IPS-NIHi7 (cell line): Measurements from ENCODE around the gene TTLL6.

Source experiments
- DNase-seq: peaks from one replicate; pipeline ENCODE4 v3.0.0; 2012; ENCODE audit warnings: mixed read lengths; ENCODE audit errors: extremely low spot score

Gene TTLL6

DNA sequence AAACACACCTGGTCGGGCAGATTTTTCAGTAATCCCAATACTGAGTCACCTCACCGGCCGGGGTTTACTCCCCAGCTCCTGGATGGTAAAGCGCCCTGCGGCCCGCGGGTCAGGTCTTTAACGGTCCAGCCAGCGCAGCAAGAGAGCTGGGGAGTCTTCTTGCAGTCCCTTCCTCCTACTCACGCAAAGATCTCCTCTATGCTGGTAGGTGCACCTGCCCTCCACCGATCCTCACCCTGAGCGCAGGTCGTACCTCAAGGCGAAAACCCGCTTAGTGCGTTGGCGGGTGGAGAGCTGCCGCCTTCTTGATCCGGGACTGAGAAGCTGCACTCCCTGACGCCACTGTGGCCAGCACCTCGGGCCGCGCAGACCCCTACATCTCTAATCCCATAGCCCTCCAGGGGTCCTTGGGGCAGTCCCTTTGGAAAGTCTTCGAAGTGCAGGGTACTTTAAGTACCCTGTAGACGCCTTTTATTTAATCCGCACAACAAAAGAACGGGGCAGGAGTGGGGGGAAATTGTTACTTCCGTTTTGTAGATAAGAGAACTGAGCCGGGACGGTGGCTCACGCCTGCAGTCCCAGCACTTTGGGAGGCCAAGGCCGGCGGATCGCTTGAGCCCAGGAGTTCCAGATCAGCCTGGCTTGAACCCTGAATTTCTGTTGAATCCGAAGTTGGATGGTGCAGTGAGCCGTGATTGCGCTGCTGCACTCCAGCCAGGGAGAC is 78.1 kb downstream of the TTLL6 start:
- peak; percentile 44 for DNase-seq

DNA sequence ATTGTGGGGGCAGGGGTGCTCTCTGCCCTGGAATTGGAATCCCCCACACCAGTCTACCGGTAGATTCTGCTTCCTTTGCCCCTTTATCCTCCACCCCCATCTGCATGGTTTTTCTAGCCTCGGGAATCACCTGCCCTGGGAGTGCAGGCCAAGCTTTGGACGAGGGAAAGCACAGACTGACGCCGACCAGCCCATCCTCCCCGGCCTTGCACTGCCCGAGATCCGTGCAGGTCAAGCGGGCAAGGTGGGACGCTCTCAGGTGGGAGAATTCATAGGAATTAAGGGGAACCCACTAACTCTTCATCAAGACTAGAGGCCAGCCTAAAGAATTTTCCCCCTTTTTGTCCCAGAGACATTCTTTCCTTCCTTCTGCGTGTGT is 78.6 kb downstream of the TTLL6 start:
- DNase-seq: no peak

DNA sequence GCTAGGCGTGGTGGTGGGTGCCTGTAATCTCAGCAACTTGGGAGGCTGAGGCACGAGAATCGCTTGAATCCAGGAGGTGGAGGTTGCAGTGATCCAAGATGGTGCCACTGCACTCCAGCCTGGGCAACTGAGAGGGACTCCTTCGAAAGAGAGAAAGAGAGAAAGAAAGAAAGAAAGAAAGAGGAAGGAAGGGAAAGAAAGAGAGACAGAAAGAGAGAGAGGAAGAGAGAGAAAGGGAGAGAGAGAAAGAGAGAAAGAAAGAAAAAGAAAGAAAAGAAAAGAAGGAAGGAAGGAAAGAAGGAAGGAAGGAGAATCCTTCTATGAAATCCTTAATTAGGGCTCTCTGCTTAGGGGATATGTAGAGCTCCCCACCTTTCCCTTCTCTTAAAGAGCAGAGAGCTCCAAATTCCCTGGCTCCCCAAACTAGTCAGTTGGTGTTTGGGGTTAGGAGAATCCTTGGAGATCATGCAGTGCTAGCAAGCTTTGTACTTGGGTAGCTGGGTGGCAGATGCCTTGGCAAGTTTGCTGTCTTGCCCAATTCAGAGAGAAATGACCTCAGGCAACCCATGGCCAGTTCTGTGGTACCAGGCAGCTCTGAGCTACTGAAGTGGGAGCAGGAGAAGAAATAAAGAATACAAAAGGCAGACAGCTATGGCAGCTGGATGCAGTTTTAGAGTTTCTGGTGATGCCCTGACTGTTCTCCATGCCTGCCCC is 79.5 kb downstream of the TTLL6 start:
- no peak for DNase-seq

DNA sequence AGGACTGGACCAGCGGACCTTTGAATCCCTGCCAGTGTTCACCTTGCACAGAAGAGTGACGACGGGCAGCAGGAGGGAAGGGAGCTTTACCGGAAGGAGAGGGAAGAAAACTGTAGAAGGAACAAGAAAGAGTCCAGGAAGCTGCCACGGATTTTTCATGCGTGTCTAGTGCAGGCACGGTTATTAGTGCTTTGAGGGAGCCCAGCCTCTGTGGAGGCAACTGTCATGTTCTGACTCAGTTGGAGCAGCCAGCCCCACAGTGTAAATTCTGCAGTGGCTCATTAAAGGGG is 82.0 kb downstream of the TTLL6 start:
- DNase-seq: no peak

DNA sequence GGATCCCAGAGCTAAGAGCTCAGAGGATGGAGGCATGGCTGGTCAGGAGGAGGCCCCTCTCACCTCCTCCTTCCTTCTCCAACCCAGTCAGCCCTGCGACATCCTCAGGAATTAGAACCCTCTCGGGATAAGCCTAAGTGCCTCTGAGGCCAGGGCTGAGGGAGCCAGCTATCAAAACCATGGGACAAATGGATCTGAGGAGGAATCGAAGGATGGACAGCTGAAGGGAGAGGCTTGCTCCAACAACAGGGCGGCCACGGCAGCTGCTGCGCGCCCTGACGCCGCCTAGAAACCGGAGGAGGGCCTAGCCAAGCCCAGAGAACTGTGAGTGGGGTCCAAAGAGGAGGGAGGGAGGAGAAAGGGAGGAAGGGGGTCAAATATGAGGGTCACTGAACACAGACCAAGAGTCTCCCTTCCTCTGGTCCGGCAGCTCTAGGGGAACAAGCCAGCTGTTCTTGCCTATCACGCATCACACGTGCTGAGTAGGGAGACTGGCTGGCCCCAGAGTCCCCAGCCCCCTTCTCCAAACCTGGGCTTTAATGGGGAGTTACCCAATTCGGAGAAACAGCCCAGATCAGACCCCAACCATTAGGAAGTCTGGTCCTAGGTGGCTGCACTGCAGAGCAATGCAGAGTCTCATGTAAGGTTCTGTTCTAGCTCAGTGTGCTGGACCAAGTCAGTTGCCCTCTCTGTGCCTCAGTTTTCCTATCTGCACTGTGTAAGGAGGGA is 82.5 kb downstream of the TTLL6 start:
- no peak for DNase-seq

DNA sequence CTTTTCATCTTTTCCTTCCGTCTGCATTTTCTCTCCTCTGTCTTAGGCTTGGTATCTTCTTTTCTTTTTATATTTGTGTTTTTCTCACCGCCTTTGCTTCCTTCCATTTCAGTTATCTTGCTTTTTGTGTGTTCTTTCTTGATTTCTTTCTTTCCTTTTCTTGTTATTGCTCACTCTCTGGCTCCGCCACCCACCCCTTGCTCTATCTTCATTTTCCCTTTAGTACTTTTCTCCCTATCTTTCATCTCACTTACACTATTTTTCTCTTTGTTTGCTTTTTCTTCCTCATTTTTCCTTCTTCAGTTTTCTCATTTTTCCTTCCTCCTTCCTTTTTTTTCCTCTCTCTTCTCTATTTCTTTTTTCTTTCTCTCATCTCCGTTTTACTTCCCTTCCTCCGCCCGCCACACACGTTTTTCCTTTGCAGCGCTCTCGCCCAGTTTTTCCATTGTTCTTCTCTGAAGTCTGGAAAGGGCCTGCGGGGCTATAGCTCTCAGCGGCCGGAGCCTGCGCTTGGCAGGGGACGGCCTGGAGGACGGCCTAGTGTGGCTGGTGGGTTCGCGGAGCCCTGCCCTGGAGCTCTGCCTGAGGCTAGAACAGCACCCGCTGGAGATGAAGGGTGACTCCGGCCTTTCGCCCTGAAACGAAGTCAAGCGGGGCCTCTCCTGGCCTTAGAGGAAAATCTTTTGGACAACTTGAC is 83.2 kb downstream of the TTLL6 start:
- no peak for DNase-seq

DNA sequence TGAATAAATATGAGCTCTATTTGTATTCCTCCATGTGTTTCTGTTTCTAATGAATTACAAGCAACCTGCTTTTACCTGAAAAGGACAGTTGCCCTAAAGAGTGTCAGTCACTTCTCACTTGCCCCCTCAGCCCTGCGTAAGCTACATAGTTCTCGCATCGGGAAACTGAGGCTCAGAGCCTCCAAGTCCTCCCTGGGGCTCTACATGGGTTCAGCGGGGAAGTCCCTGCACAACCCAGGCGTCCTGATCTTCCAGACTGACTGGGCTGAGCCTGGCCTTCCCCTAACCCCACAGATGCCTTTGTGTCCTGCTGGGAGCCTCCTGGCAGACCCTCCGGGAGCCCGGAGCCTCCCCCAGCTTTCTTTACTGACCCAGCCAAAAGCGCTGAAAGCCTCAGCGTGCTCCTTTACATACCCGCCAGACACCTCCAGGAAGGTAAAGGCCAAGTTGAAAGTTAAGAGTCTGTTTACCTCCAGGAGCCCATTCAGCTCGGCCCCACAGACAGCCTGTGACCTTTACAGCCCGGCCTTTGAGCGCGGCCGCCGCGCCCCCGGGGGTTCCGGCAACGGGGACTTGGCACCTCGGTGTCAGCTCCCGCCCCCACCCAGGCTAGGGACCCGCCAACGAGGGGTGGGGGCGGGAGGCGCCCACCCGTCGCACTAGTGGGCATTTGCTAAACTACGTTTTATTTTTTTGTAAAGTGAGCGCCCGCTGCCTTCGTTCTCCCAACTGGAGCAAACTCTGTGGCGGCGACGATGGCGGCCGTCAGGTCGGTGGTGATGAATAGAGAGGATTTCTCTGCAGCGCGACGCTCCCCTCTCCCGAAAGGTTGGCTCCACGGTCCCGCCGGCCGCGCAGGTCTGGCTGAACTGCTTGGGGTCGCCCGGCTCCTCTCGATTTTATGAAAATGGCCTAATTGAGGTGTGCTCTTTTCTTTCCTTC is 84.1 kb downstream of the TTLL6 start:
- peak; percentile 57 for DNase-seq

DNA sequence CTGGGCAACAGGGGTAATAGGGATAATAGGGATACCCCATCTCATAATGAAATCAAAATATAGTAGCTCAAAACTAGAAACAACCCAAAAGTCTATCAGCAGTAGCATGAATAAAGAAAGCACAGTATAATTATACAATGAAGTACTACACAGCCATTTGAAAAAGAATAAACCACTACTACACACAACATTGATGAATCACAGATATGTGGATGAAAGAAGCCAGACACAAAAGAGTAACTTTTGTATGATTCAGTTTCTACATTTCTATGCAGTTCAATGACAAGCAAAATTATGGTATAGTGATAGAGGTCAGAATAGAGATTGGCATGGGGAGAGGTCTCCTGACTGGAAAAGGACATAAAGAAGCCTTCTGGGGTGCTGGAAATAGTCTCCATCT is 85.7 kb downstream of the TTLL6 start:
- DNase-seq: no peak

DNA sequence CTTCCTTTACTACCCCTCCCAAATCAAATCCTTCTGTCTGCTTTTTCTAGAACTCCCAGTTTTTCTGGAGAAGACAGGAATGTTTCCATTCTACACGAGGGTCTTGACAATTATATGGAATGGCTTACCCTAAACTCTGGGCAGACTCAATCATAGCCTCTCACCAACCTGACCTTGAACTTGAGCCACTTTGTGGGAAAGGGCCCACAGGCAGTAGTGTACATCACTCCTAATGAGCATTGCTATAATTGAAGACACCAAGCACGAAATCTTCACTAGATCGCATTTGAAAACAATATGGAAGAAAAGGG is 86.8 kb downstream of the TTLL6 start:
- no peak for DNase-seq

DNA sequence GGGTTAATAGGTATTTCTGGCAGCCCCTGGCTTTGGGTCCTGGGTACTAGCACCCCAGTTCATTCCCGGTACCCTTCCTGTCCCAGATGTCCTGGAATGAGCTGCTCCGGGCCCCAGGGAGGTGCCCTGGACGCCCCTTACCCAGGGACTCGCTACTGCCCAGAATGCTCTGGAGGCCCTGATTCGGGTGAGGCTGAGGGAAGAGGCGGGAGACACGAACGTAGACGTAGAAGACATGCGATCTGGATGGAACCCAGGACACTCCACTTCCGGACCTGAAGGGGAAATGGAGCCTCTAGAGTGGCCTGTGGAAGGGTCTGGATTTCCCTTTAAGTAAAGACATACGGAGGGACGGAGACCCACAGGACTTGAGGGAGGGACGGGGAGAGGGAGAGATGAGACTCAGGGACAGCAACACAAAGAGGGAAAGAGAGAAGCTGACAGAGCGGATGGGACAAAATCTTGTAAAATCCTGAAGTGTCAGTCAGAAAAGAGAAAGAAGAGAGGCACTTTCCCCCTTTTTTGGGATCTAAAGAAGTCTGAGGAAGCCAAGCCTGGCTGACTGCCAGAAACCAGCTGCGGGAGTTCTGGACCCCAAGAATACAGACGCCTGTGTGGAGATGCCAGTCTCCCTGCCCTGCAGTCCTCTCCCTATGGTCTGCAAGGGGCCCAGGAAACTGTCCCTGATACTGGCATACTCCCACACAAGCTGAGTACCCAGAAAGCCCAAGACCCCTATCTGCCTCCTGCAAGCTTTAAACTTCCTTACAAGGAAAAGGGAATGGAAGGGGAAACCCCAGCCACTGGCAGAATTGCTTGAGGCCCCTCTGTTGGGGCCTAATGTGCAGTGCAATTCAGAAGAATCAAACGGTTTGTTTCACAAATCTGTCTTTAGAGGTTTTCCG is 87.4 kb downstream of the TTLL6 start:
- no peak for DNase-seq

DNA sequence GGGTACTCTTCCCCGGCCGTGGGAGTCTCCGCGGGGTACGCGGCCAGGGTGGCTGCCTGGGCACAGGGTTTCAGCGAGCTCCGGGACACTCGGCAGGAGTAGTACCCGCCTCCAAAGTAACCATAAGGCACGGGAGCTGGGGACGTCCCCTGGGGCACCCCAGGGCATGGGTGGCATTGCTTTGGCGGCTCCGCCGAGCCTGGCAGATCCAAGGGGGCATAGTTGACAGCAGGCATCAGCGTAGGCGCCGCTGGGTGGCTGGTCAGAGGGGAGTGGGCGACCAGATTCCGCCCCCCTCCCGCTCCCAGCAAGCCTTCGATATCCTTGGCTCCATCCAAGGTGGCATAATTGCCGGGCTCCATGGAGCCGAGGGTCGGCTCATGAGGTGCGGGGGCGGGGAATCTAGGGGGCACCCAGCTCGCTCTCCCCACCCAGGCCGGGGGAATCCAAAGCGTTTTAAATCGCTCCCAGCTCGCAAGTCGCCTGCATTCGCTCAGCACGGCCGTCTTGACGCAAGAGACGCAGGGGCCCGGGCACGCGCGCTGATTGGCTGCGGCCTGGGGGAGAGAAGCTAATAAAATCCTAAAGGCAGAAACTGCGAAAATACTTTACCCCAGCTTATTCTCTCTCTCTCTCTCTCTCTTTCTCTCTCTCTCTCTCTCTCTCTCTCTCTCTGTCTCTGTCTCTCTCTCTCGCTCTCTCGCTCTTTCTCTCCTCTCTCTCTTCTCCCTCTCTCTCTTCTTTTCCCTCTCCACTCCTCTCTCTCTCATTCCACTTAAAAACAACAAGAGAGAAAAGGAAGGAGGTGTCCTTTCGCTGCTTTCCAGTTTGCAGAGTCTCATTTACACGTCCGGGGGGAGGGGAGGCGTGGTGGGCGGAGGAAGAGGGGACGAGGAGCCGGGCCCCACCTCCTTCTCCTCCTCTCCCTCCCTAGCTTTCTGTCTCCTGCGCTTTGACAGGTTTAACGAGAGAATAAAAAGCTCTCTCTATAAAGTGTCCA is 88.5 kb downstream of the TTLL6 start, which contains the start of gene HOXB13:
Gene HOXB13, minus strand, starts transcription at position 519 of the 1,000 bp plus-strand sequence. Its CDS starts 157 bp downstream, at position 362.
- DNase-seq: peak; percentile 48

DNA sequence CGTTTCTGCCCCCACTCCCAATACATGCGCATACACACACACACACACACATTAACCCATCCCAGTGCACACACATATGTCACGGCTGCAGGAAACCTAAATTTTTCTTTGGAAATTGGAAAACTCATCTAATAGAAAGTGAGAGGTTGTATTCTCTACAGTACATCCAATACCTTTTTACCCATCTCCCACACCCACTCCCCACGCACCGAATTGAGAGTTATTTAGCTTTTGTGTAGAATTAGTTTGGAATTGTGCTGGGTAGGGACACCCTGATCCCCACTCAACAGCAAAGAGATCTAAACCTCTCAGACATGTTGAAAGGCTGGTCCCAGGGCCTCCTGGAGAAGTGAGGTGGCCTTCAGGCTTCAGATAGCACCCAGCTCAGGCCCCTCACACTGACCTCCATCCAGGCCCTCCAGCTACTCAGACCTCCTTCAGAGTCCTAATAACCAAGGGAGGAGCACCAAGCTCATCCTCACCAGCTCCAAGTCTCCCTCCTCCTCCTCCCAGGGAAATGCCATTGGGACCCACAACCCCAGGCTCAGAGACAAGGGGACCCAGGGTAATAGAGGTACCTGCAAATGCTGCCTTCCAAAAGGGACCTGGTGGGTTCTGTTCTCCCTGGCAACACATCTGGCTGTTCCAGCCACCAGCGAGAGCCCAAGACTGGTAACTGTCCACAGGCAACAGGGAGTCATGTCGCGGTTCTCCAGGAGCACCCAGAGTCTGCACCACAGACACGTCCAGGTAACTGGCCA is 89.4 kb downstream of the TTLL6 start:
- DNase-seq: no peak

DNA sequence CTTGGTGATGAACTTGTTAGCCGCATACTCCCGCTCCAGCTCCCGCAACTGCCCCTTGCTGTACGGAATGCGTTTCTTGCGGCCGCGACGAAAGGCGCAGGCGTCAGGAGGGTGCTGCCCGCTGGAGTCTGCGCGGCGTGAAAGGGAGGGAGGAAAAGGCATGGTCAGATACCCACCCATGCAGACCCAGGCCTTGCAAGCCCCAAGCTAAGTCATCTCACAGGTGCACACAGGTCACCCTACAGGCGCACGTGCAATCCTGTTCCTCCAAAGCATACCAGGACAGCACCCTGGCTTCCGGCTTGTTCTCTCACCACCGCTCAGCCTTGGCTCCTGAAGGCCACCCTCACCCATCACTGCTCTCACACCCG is 90.1 kb downstream of the TTLL6 start:
- no peak for DNase-seq

DNA sequence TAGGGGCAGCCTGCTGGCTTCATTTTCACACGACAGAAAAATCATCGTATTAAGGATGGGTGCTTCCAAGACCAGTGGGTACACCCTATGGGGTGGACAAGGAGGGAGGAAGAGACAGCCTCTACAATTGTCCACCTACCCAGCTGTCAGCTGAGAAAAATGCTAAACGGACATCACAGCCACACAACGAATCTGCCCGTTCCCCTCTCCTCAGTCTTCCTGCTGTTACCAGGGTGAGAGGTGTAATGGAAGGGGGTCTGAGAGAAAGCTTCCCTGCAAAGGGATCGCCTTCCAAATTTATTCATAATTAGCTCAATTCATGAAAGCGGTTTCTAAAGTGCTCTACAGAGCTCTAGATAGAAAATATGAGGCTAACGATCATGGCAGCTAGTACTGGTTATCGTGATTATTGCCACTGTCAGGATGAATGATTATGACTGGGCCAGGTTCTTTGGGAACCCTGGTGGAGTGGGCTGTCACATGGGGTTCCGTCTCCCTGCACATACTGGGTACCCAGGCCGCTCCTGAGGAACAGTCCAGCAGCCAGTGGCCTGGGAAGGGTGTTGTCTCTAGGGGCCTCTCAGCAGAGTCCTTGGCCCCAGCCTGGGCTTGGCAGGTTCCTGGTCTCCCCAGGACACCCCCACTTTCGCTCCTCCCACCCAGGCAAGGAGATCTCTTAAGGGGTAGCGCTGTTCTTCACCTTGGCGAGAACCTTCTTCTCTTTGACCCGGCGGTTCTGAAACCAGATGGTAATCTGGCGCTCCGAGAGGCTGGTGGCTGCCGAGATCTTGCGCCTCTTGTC is 90.7 kb downstream of the TTLL6 start:
- DNase-seq: no peak

DNA sequence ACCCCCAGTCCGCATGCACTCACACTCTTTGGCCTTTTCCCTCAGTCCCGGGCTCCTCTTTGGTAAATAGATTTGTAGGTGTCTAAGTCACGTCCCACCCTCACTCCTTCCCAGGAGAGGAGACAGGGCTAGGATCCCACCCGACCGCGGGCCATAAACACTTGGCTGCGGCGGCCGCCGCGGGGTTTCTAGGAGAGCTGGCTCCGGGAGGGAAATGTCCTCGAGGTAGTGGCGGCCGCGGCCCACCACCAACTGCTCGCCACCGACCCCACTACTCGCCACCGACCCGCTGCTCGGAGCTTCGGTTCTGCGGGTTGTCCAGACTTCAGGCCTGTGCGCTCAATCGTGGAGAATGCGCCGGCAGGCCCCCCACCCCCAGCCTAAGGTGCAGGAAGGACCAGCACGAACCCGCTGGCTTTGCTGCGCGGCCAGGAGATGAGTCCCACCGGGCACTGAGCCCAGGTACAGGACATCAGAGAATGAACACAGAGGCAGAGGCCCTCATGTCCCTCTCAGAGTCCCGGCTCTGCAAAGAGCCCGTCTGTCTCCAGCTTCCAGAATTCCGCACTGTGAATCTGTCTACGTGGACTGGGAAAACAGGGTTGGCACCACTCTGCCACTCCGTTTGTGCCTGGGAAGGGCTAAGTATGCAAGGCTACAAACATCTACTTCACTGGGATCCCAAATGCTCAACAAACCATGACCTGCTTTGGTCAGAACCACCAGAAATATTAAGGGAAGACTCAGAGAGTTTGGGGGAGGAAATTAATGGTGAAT is 91.6 kb downstream of the TTLL6 start:
- no peak for DNase-seq

DNA sequence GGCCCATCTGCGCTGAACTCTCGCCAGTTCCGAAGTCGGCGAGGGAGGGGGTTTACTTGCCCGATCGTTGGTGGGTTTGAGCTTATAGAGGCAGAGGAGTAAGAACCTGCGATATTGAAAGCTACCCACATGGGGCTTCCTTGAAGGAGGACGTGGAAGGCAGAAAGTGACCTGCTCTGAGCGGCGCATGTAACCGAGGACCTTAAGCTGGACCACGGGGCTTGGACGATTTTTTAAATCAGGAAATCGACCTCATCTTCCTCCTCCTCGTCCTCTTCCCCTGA is 92.1 kb downstream of the TTLL6 start:
- DNase-seq: no peak
